Pancreas (tissue), 10 donors: ENCODE data around the gene FGF2. TPM values are rescaled to one million over a fixed set of nuclear protein-coding genes. Genes with fewer than 3 reads are reported as not detected.

ENCODE experiments used
- ATAC-seq, 4 donors: fragments of 200-7000 bp; cut with Tn5 transposase; one replicate each; pipeline versions ENCODE4 v1.8.0 to v1.9.1; 2020; ENCODE audit warnings: mild to moderate bottlenecking in 4 of 4, moderate library complexity in 4 of 4
- DNase-seq, 6 donors: peaks; one replicate each; pipeline ENCODE4 v3.0.0-alpha.2; 2020
- FAIRE-seq: peaks from 2 replicates; lab custom pipeline; 2012; peaks lifted over from hg19 to GRCh38; lab: Jason Lieb, UNC
- H3K27ac ChIP-seq, 4 donors: fragments of 200-600 bp; sonication (generic); 1 replicate in 3 of 4; 2 replicates in 1 of 4; pipeline versions ENCODE4 v1.5.0 to v1.8.0; 2020
- H3K27me3 ChIP-seq, 4 donors: fragments of 200-600 bp; one replicate each; pipeline ENCODE4 v1.8.0; 2021
- H3K36me3 ChIP-seq, 3 donors: fragments of 200-600 bp; sonication (generic) in 1 of 3; one replicate each; pipeline versions ENCODE4 v1.5.0 to v1.8.0; 2020 to 2021
- H3K4me1 ChIP-seq, 3 donors: fragments of 200-600 bp; one replicate each; pipeline ENCODE4 v1.8.0; 2021
- H3K4me3 ChIP-seq, 4 donors: fragments of 200-600 bp; sonication (generic) in 2 of 4; one replicate each; pipeline versions ENCODE4 v1.5.0 to v1.8.0; 2020 to 2021
- H3K9me3 ChIP-seq, 4 donors: fragments of 200-600 bp; one replicate each; pipeline ENCODE4 v1.8.0; 2021
- CTCF ChIP-seq, 4 donors: fragments of 200-600 bp; sonication (generic) in 3 of 4; IDR thresholded peaks; one replicate each; pipeline versions ENCODE4 v1.5.0 to v1.8.0; 2021; ENCODE audit warnings: antibody characterized with exemption in 4 of 4
- WGBS, 2 donors: extraction: QIAGEN DNeasy Blood & Tissue Kit; methylation state at CpG; one replicate each; pipeline ENCODE4 v1.1.7; 2013; 5-methylcytosine and 5-hydroxymethylcytosine counted together
- intact Hi-C, 3 donors: fragments of 100-400 bp; cut with DNase I; formaldehyde crosslinking; loops; one replicate each; pipeline versions ENCODE4 v1.11.1 to v1.14.2; 2022
- polyA plus RNA-seq, 2 donors: library from polyadenylated mRNA; stranded (reverse); fragments of 200-250 nt; gene quantifications; one replicate each; pipeline ENCODE4 v1.2.3, GENCODE V29; 2013
- total RNA-seq, 6 donors: library from RNA; stranded (reverse); fragmentation: NEBNext Ultra II Directional in 4 of 6; extraction: Animal tissue kit (Norgen Biotek cat#: 25700) in 4 of 6; gene quantifications; one replicate each; pipeline versions ENCODE4 v1.2.1 to v1.2.4, GENCODE V29; 2021 to 2023
- donor health status: healthy with polysubstance abuse.
- donor health status: DM: no; HTN: no; CAD: no; lungs with moderate emphysema.
- donor health status: DM: no; HTN: no; CAD: no.
- donor health status: control.
- donor health status: control.
- donor health status: Bipolar disorder and iron deficiency.
- donor health status: DM: yes; HTN: yes; CAD: no.
- donor health status: DM: no; HTN: no; CAD: no.
- donor health status: DM: no; HTN: no; CAD: no.
- donor health status: DM: yes; HTN: yes; CAD: no.

Gene FGF2
- total and polyA plus RNA-seq, 8 donors = 0.41 to 1.6 (median 0.71) TPM

- no peaks in the 10 kb centered on the region for H3K27me3 ChIP-seq
- H3K4me1 ChIP-seq = no peaks in the 10 kb centered on the region
- no peak overlapping the region for H3K27ac ChIP-seq
- no peak for TF ChIP-seq CTCF (IDR thresholded peaks at IDR 0.05)
- no peaks in the 10 kb centered on the region for H3K36me3 ChIP-seq
- H3K4me3 ChIP-seq = no peak overlapping the region
- FAIRE-seq = no peak
- no peak for DNase-seq
- H3K9me3 ChIP-seq = no peaks in the 10 kb centered on the region
- ATAC-seq = no peak
- intact Hi-C loops = no loop called here
- WGBS, 2 donors = 67 to 77% methylated on average over 2 of the region's 2 CpGs
Observed at GRCh38 chr4:122814426-122814825, 12.2 kb upstream of the FGF2 start.

- H3K4me1 ChIP-seq = no peaks in the 10 kb centered on the region
Observed at GRCh38 chr4:122815248-122815647, 11.4 kb upstream of the FGF2 start.

GRCh38 chr4:122816476-122816875 is 10.2 kb upstream of the FGF2 start:
- DNase-seq (no peak), FAIRE-seq (no peak), ATAC-seq (no peak)
- Histone ChIP-seq H3K4me1 (no peaks in the 10 kb centered on the region), H3K4me3 (no peak overlapping the region), H3K36me3 (no peaks in the 10 kb centered on the region), H3K27ac (no peak overlapping the region), H3K9me3 (no peaks in the 10 kb centered on the region), H3K27me3 (no peaks in the 10 kb centered on the region)
- intact Hi-C loops = no loop called here
- no peak for TF ChIP-seq CTCF (IDR thresholded peaks at IDR 0.05)
- 83 to 94% methylated on average over 4 of the region's 4 CpGs for WGBS, 2 donors

More at GRCh38 chr4:122815248-122815647, 11.4 kb upstream of the FGF2 start:
- DNase-seq (no peak), ATAC-seq (no peak), FAIRE-seq (no peak)
- Histone ChIP-seq H3K27me3 (no peaks in the 10 kb centered on the region), H3K4me3 (no peak overlapping the region), H3K27ac (no peak overlapping the region), H3K36me3 (no peaks in the 10 kb centered on the region), H3K9me3 (no peaks in the 10 kb centered on the region)
- TF ChIP-seq CTCF (IDR thresholded peaks at IDR 0.05) = no peak
- intact Hi-C loops = no loop called here
- 81 to 89% methylated on average over 6 of the region's 6 CpGs for WGBS, 2 donors

- no peaks in the 10 kb centered on the region for H3K9me3 ChIP-seq
- intact Hi-C loops = no loop called here
- no peaks in the 10 kb centered on the region for H3K36me3 ChIP-seq
- no peak for FAIRE-seq
- WGBS, 2 donors = 67 to 77% methylated on average over 7 of the region's 7 CpGs
- TF ChIP-seq CTCF (IDR thresholded peaks at IDR 0.05) = no peak
- H3K4me3 ChIP-seq = no peak overlapping the region
- no peaks in the 10 kb centered on the region for H3K4me1 ChIP-seq
- H3K27me3 ChIP-seq = no peaks in the 10 kb centered on the region
- no peak for DNase-seq
- no peak for ATAC-seq
- no peak overlapping the region for H3K27ac ChIP-seq
Observed at GRCh38 chr4:122819708-122820449, 6.8 kb upstream of the FGF2 start.

- H3K4me3 ChIP-seq = no peak overlapping the region
- no peaks in the 10 kb centered on the region for H3K9me3 ChIP-seq
- WGBS, 2 donors = 92 to 95% methylated on average over 1 of the region's 1 CpG
- no peaks in the 10 kb centered on the region for H3K4me1 ChIP-seq
- no peak for DNase-seq
- no peak for ATAC-seq
- TF ChIP-seq CTCF (IDR thresholded peaks at IDR 0.05) = no peak
- no peak for FAIRE-seq
- no peaks in the 10 kb centered on the region for H3K27me3 ChIP-seq
- intact Hi-C loops = no loop called here
- no peak overlapping the region for H3K27ac ChIP-seq
- H3K36me3 ChIP-seq = no peaks in the 10 kb centered on the region
Observed at GRCh38 chr4:122821092-122821491, 5.5 kb upstream of the FGF2 start.
